ENCODE data around the gene SLC35F4.

DNA sequence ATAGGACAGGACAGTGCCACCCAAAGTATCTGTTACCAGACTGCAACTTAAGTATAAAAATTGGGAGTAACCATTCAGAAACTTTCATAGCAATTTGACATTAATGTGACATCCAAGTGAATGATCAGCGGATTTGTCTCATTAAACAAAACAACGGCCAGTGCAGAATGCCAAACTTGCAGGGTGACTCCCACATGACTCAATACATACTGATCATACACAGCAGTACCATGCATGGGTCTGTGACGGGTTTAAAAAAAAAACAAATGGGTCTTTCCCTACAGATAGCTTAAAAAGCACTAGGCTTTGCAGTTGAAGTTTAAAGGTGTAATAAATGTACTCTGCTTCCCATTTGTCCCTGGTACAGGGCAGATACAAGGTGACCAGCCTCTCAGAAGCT, 116.6 kb downstream of the SLC35F4 start:
- TF ChIP-seq ZNF274 (IDR thresholded peaks at IDR 0.05; ENCODE audit: low read depth, low read length) (no peak), RAD21 (IDR thresholded peaks at IDR 0.05; ENCODE audit: low read depth) (no peak), CEBPB (IDR thresholded peaks at IDR 0.05; ENCODE audit: low read depth) (no peak), SRF (IDR thresholded peaks at IDR 0.05; ENCODE audit: low read depth) (no peak), ZFX (IDR thresholded peaks at IDR 0.05) (no peak), POLR2A (IDR thresholded peaks at IDR 0.05; ENCODE audit: borderline replicate concordance, extremely low read depth, insufficient read depth, insufficient read length) (no peak), TCF7L2 (IDR thresholded peaks at IDR 0.05; ENCODE audit: borderline replicate concordance, extremely low read depth, insufficient read depth, insufficient read length) (no peak)
- TF ChIP-seq, protein P1, sequence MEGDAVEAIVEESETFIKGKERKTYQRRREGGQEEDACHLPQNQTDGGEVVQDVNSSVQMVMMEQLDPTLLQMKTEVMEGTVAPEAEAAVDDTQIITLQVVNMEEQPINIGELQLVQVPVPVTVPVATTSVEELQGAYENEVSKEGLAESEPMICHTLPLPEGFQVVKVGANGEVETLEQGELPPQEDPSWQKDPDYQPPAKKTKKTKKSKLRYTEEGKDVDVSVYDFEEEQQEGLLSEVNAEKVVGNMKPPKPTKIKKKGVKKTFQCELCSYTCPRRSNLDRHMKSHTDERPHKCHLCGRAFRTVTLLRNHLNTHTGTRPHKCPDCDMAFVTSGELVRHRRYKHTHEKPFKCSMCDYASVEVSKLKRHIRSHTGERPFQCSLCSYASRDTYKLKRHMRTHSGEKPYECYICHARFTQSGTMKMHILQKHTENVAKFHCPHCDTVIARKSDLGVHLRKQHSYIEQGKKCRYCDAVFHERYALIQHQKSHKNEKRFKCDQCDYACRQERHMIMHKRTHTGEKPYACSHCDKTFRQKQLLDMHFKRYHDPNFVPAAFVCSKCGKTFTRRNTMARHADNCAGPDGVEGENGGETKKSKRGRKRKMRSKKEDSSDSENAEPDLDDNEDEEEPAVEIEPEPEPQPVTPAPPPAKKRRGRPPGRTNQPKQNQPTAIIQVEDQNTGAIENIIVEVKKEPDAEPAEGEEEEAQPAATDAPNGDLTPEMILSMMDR (IDR thresholded peaks at IDR 0.05 in 2 of 3, conservative IDR thresholded peaks at IDR 0.05 in 1 of 3; ENCODE audit: borderline replicate concordance in 1 of 3, insufficient read depth in 1 of 3, low read depth in 2 of 3, low read length in 2 of 3): no peak
- TF ChIP-seq, protein P2, sequence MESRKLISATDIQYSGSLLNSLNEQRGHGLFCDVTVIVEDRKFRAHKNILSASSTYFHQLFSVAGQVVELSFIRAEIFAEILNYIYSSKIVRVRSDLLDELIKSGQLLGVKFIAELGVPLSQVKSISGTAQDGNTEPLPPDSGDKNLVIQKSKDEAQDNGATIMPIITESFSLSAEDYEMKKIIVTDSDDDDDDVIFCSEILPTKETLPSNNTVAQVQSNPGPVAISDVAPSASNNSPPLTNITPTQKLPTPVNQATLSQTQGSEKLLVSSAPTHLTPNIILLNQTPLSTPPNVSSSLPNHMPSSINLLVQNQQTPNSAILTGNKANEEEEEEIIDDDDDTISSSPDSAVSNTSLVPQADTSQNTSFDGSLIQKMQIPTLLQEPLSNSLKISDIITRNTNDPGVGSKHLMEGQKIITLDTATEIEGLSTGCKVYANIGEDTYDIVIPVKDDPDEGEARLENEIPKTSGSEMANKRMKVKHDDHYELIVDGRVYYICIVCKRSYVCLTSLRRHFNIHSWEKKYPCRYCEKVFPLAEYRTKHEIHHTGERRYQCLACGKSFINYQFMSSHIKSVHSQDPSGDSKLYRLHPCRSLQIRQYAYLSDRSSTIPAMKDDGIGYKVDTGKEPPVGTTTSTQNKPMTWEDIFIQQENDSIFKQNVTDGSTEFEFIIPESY (IDR thresholded peaks at IDR 0.05; ENCODE audit: extremely low read depth, insufficient replicate concordance, low read length): no peak
- TF ChIP-seq, protein P3, sequence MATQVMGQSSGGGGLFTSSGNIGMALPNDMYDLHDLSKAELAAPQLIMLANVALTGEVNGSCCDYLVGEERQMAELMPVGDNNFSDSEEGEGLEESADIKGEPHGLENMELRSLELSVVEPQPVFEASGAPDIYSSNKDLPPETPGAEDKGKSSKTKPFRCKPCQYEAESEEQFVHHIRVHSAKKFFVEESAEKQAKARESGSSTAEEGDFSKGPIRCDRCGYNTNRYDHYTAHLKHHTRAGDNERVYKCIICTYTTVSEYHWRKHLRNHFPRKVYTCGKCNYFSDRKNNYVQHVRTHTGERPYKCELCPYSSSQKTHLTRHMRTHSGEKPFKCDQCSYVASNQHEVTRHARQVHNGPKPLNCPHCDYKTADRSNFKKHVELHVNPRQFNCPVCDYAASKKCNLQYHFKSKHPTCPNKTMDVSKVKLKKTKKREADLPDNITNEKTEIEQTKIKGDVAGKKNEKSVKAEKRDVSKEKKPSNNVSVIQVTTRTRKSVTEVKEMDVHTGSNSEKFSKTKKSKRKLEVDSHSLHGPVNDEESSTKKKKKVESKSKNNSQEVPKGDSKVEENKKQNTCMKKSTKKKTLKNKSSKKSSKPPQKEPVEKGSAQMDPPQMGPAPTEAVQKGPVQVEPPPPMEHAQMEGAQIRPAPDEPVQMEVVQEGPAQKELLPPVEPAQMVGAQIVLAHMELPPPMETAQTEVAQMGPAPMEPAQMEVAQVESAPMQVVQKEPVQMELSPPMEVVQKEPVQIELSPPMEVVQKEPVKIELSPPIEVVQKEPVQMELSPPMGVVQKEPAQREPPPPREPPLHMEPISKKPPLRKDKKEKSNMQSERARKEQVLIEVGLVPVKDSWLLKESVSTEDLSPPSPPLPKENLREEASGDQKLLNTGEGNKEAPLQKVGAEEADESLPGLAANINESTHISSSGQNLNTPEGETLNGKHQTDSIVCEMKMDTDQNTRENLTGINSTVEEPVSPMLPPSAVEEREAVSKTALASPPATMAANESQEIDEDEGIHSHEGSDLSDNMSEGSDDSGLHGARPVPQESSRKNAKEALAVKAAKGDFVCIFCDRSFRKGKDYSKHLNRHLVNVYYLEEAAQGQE (IDR thresholded peaks at IDR 0.05; ENCODE audit: low read depth): no peak
